ENCODE data around the gene TMEM150C. TPM values are rescaled to one million over a fixed set of nuclear protein-coding genes. Genes with fewer than 3 reads are reported as not detected.

TMEM150C gene
- total RNA-seq, 1 donor from 2014 or later = 8.5 TPM

GRCh38 chr4:82508806-82509428, 52.9 kb downstream of the TMEM150C start:
- no peak overlapping the region for H3K4me3 Mint-ChIP-seq

GRCh38 chr4:82508011-82508410, 53.8 kb downstream of the TMEM150C start:
- Mint-ChIP-seq H3K27me3 (ENCODE audit: low read depth) (no peaks in the 10 kb centered on the region), H3K27ac (ENCODE audit: unreplicated experiment) (no peak overlapping the region), H3K4me1 (peaks cover 26% of the 10 kb centered on the region), H3K4me3 (no peak overlapping the region), H3K36me3 (ENCODE audit: low read depth) (peaks cover 2% of the 10 kb centered on the region), H3K9me3 (peaks cover 4% of the 10 kb centered on the region)
- DNase-seq (ENCODE audit: low read depth, low spot score) = no peak
- no peak for TF ChIP-seq CTCF (conservative IDR thresholded peaks at IDR 0.05)

More at GRCh38 chr4:82508806-82509428, 52.9 kb downstream of the TMEM150C start:
- Mint-ChIP-seq H3K9me3 (peaks cover 4% of the 10 kb centered on the region), H3K27ac (ENCODE audit: unreplicated experiment) (no peak overlapping the region), H3K36me3 (ENCODE audit: low read depth) (peaks cover 2% of the 10 kb centered on the region), H3K27me3 (ENCODE audit: low read depth) (no peaks in the 10 kb centered on the region), H3K4me1 (peaks cover 32% of the 10 kb centered on the region)
- no peak for DNase-seq (ENCODE audit: low read depth, low spot score)
- no peak for TF ChIP-seq CTCF (conservative IDR thresholded peaks at IDR 0.05)

GRCh38 chr4:82501154-82501442, 60.7 kb downstream of the TMEM150C start:
- TF ChIP-seq CTCF (conservative IDR thresholded peaks at IDR 0.05) = no peak
- peaks cover 2% of the 10 kb centered on the region for H3K36me3 Mint-ChIP-seq (ENCODE audit: low read depth)
- no peak for DNase-seq (ENCODE audit: low read depth, low spot score)
- H3K9me3 Mint-ChIP-seq = no peaks in the 10 kb centered on the region
- peaks cover 47% of the 10 kb centered on the region for H3K4me1 Mint-ChIP-seq
- H3K27me3 Mint-ChIP-seq (ENCODE audit: low read depth) = no peaks in the 10 kb centered on the region
- peak overlapping the region; percentile 45 for H3K4me3 Mint-ChIP-seq
- peak overlapping the region; percentile 95 for H3K27ac Mint-ChIP-seq (ENCODE audit: unreplicated experiment)

- peak overlapping the region; percentile 95 for H3K27ac Mint-ChIP-seq (ENCODE audit: unreplicated experiment)
- H3K36me3 Mint-ChIP-seq (ENCODE audit: low read depth) = peaks cover 4% of the 10 kb centered on the region
- DNase-seq (ENCODE audit: low read depth, low spot score) = peak; percentile 25
- TF ChIP-seq CTCF (conservative IDR thresholded peaks at IDR 0.05) = no peak
- peak overlapping the region; percentile 45 for H3K4me3 Mint-ChIP-seq
- H3K9me3 Mint-ChIP-seq = no peaks in the 10 kb centered on the region
- no peaks in the 10 kb centered on the region for H3K27me3 Mint-ChIP-seq (ENCODE audit: low read depth)
- H3K4me1 Mint-ChIP-seq = peaks cover 51% of the 10 kb centered on the region
Measured at GRCh38 chr4:82500435-82501153, 61.2 kb downstream of the TMEM150C start.

GRCh38 chr4:82499738-82500434, 61.9 kb downstream of the TMEM150C start:
- H3K4me1 Mint-ChIP-seq = peaks cover 56% of the 10 kb centered on the region

More at GRCh38 chr4:82499738-82500434, 61.9 kb downstream of the TMEM150C start:
- Mint-ChIP-seq H3K27ac (ENCODE audit: unreplicated experiment) (peak overlapping the region; percentile 65), H3K9me3 (no peaks in the 10 kb centered on the region), H3K36me3 (ENCODE audit: low read depth) (peaks cover 6% of the 10 kb centered on the region), H3K4me3 (peak overlapping the region; percentile 45), H3K27me3 (ENCODE audit: low read depth) (no peaks in the 10 kb centered on the region)
- TF ChIP-seq CTCF (conservative IDR thresholded peaks at IDR 0.05) = no peak
- DNase-seq (ENCODE audit: low read depth, low spot score) = no peak

Measured in neural crest cell (in vitro differentiated cells).